H1 (cell line): ENCODE results near the gene KLHL29. TPM values are rescaled to one million over a fixed set of nuclear protein-coding genes. Genes with fewer than 3 reads are reported as not detected.

Source experiments
- ATF3 ChIP-seq: IDR thresholded peaks from 2 replicates; pipeline ENCODE4 v1.6.1; 2011; ENCODE audit warnings: low read depth, mild to moderate bottlenecking, low read length; ENCODE audit not compliant: insufficient read depth
- BACH1 ChIP-seq: IDR thresholded peaks from 2 replicates; pipeline ENCODE4 v1.6.1; 2012; ENCODE audit warnings: low read length, improper control_type of control experiment
- SIN3A ChIP-seq, 2 experiments: IDR thresholded peaks in 1 of 2; conservative IDR thresholded peaks in 1 of 2; 2 replicates each; pipeline ENCODE4 v1.6.1; 2011 to 2012; ENCODE audit warnings: low read length in 2 of 2, improper control_type of control experiment in 1 of 2, low read depth in 1 of 2, mild to moderate bottlenecking in 1 of 2
- polyA plus RNA-seq, 7 experiments: library from polyadenylated mRNA; depleted of rRNA in 3 of 7; stranded (reverse) in 5 of 7; unstranded in 2 of 7; fragments of >200 nt in 5 of 7; fragments of 200-250 nt in 2 of 7; gene quantifications; 1 replicate in 5 of 7; 2 replicates in 1 of 7; 4 replicates in 1 of 7; pipeline versions ENCODE4 v1.2.1 to v1.2.3, GENCODE V29; 2011 to 2013; ENCODE audit warnings: missing spikeins in 2 of 7, mixed read lengths in 2 of 7
- total RNA-seq: library from RNA; stranded (reverse); fragmentation: NEBNext Ultra II Directional; extraction: Animal tissue kit (Norgen Biotek cat#: 25700); gene quantifications from 2 replicates; pipeline ENCODE4 v1.2.1, GENCODE V29; 2021

KLHL29 gene
- total and polyA plus RNA-seq, 2 of the 8 experiments (the other 6 are each of a cell fraction or from before 2014, with no cell fraction given), result 1.1 to 4.7 TPM

GRCh38 chr2:23563151-23563550, 178.2 kb downstream of the KLHL29 start (continued):
- TF ChIP-seq ATF3 (no peak), BACH1 (no peak), SIN3A (conservative IDR thresholded peaks at IDR 0.05 in 1 of 2, IDR thresholded peaks at IDR 0.05 in 1 of 2; ENCODE audit: low read depth in 1 of 2, low read length in 2 of 2) (no peak)
